HG03469 (cell line): ENCODE measurements around the gene PAX5.

Experiments
- ATAC-seq: cut with Tn5 transposase; IDR thresholded peaks from one replicate; pipeline ENCODE4 v1.9.1; 2021; ENCODE audit warnings: mild to moderate bottlenecking, moderate library complexity, moderate number of reproducible peaks; ENCODE audit not compliant: unreplicated experiment

The PAX5 gene

GRCh38 chr9:36962691-36963090 lies 71.4 kb downstream of the PAX5 start:
- ATAC-seq = no peak

- no peak for ATAC-seq
Observed at GRCh38 chr9:36961561-36962325, 72.3 kb downstream of the PAX5 start.

GRCh38 chr9:36961051-36961450 lies 73.0 kb downstream of the PAX5 start:
- ATAC-seq = no peak

DNA sequence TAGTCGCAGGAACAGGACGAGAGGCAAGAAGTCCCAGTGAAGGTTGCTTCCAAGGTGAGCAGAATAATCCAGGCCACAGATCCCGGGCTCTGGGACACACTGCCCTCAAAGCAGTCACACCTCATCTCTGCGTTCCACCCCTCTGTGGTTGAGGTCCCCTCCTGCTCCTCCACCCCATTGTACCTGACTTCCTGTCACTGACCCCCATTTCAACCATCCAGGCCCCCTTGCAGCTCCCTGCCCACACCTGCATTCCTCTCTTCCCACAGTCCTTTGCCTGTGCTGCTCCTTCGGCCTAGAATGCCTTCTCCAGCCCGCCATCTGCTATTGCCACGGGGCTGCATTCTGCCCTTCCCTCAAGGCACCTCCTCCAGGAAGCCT lies 73.5 kb downstream of the PAX5 start:
- ATAC-seq = no peak

DNA sequence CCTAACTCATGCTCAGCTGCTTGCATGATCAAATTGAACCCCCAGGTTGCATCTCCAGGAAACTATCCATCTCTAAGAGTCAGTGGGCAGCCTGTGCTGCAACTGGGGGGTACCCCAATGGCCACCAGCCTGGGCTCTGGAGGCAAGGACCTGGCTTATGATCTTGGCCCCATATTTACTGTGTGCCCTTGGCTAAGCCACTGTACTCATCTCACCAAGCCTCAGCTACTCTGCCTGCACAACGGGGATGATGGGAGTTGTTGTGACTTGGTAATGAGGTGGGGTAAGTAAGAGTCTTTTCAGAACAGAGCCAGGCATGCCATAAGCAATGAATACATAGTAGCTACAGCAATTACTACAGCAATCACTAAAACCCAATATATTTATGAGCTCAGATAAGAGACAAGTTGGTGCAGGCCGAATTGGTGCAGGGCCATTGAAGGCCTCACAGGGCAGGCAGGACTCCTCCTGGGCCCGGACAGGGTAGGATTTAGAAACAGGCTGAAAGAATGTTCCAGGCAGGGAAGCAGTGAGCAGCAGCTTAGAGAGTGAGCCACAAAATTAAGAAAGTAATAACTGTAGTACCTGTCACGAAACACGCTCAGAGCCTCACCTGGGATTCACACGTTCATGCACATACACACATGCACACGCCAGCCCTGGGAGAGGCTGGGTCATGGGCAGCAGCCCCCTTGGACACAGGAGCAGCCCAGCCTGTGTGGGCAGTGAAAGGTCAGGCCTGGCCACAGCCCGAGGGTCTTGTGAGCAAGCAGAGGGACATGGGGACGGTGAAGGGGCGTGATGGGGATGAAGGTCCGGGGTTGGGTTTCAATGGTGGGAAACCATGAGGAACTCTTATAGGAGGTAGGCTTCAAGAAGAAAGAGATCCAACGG lies 74.1 kb downstream of the PAX5 start:
- ATAC-seq = no peak

- ATAC-seq = no peak
Observed at GRCh38 chr9:36956908-36957307, 77.2 kb downstream of the PAX5 start.

- no peak for ATAC-seq
Observed at GRCh38 chr9:36950389-36950788, 83.7 kb downstream of the PAX5 start.

DNA sequence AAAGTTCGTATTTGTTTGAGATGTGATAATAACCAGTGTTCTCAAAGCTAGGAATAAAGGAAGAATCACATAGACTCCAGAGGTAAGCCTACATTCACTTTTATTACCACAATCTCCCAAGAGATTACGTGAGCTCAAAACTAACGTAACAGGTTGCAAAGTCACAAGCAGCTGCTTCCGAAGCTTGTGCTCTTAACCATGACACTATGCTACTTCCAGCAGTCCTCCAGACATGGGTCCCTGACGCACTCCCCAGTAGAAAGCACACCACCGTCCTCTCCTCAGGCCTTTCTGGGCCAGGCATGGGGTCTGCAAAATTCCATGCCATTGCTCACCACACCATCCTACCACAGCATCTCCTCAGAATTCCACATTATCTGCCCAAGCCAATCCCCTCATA lies 84.6 kb downstream of the PAX5 start:
- no peak for ATAC-seq

DNA sequence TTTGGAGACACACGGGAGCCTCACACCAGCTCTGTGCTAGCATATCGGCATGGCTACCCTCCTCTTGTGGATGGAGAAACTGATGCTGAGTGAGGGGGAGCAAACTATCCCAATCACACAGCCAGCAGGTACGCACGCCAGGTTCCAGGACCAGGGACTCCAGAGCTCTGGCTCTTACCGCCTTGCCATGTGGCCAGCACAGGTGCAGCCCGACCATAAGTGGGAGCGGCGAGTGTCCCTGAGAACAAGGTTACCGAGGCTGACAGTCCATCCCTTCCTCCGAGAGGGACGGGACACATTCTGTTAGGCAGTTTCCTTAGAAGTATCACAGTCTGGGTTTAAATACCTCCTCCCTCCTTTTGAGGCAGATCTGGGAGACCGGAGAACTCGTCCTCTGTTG lies 86.0 kb downstream of the PAX5 start:
- ATAC-seq = no peak

- ATAC-seq = no peak
Observed at GRCh38 chr9:36946653-36947052, 87.4 kb downstream of the PAX5 start.

- ATAC-seq = no peak
Observed at GRCh38 chr9:36945999-36946398, 88.1 kb downstream of the PAX5 start.

DNA sequence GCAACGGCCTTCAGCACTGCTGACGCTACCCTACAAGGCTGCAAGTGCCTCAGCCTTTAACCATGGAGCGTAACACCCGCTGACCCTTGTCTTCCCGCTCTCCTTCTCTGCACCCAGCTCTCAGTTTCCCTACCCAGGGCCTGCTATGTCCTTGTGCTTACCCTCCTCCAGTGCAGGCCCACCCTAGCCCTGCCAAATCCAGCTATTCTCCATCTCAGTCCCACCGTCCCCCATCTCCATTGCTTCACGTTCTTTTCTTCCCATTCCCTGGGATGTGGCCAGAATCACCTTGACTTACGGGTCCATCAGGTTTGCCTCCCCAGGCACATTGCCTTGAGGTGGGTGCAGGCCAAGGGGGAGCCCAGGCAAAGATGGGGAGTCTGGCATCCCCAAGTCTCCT lies 91.2 kb downstream of the PAX5 start:
- no peak for ATAC-seq

- ATAC-seq = no peak
Observed at GRCh38 chr9:36941441-36941840, 92.6 kb downstream of the PAX5 start.

- ATAC-seq = no peak
Observed at GRCh38 chr9:36940881-36941280, 93.2 kb downstream of the PAX5 start.

DNA sequence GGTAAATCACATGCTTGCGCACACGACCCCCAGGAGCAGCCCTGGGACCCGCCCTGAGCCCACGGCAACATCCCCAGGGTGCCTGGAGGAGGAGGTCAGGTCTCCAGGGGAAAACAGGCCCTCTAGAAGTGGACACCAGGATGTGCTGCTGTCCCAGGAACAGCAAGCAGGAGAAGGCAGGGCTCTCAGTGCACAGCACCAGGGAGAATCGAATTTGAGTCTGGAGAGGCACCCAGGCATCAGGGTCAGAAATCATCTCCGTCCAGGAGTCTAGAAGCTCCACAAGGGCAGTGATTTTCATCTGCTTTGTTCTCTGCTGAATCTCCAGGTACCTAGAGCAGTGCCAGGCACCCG lies 93.6 kb downstream of the PAX5 start:
- no peak for ATAC-seq

- ATAC-seq = no peak
Observed at GRCh38 chr9:36939655-36940499, 94.2 kb downstream of the PAX5 start.

- ATAC-seq = no peak
Observed at GRCh38 chr9:36939214-36939613, 94.9 kb downstream of the PAX5 start.

- ATAC-seq = no peak
Observed at GRCh38 chr9:36938617-36939016, 95.5 kb downstream of the PAX5 start.

DNA sequence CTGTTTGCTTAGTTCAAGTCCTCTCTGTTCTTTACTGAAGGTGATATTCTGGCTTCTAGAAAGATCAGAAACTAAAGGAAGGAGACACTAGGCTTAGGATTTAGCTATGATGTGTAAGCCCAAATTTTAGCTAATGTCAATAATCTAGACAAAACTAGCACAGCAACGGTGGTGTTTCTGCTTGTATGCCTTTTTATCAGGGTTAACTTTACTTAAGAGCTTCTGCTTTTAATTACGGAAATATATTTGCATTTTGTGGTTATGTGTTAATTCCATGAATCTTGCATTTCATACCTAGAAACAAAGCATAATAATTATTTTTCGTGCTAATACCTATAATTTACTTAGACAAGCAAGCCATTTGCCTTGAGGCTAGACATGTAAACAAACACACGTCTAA lies 96.1 kb downstream of the PAX5 start:
- no peak for ATAC-seq

- no peak for ATAC-seq
Observed at GRCh38 chr9:36937346-36937745, 96.7 kb downstream of the PAX5 start.

DNA sequence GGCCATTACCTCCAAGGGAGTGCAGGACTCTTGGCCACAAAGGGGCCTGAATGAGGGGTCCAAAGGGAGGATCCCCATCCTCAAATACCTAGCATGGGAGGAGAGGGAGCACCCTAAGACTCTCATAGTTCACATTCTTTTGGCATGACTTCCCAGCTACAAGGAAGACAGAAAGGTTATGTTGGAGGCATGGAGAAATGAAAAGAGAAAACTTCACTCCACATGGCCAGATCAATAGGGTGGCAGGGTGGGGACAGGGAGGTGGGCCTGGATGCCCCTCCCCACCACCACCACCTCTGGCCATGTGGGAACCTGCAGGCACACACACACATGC lies 97.6 kb downstream of the PAX5 start:
- no peak for ATAC-seq
